Activated CD8-positive, alpha-beta memory T cell treated with anti-CD3 and anti-CD28 coated beads, Interleukin-2, amount 50 U/mL, for 48 hours (primary cell): Measurements from ENCODE around the gene HSD17B8.
A peak's percentile ranks its signal among the peaks of the same experiment; 100 is the strongest.

Source experiments
- DNase-seq: peaks from one replicate; pipeline ENCODE4 v3.0.0-alpha.2; 2020

The HSD17B8 gene

GRCh38 chr6:33248932-33249731, 44.7 kb downstream of the HSD17B8 start:
- DNase-seq = peak; percentile 94

GRCh38 chr6:33249732-33250630, 45.5 kb downstream of the HSD17B8 start:
- no peak for DNase-seq

- no peak for DNase-seq
Measured at GRCh38 chr6:33250731-33251130, 46.3 kb downstream of the HSD17B8 start.

- no peak for DNase-seq
Measured at GRCh38 chr6:33251395-33252012, 47.0 kb downstream of the HSD17B8 start.

- no peak for DNase-seq
Measured at GRCh38 chr6:33252759-33253158, 48.3 kb downstream of the HSD17B8 start.

DNA sequence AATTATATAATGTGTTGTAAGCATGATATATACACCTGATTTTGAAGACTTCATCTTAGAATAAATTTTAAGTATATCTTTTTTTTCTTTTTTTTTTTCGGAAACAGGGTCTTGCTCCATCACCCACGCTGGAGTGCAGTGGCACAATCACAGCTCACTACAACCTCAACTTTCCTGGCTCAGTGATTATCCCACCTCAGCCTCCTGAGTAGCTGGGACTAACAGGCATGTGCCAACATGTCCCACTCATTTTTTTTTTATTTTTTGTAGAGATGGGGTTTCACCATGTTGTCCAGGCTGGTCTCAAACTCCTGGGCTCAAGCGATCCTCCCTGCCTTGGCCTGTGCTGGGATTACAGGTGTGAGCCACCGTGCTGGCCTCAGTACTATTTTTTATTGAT, 50.1 kb downstream of the HSD17B8 start:
- DNase-seq = no peak
